NCI-H2227 (cell line): ENCODE results near the gene VSX1.
A peak's percentile ranks its signal among the peaks of the same experiment; 100 is the strongest.

Source experiments
- DNase-seq: peaks from one replicate; lab custom pipeline; 2025; ENCODE audit not compliant: unreplicated experiment; lab: John Stamatoyannopoulos, UW

Gene VSX1

GRCh38 chr20:25087186-25087929 lies 5.4 kb upstream of the VSX1 start:
- no peak for DNase-seq

DNA sequence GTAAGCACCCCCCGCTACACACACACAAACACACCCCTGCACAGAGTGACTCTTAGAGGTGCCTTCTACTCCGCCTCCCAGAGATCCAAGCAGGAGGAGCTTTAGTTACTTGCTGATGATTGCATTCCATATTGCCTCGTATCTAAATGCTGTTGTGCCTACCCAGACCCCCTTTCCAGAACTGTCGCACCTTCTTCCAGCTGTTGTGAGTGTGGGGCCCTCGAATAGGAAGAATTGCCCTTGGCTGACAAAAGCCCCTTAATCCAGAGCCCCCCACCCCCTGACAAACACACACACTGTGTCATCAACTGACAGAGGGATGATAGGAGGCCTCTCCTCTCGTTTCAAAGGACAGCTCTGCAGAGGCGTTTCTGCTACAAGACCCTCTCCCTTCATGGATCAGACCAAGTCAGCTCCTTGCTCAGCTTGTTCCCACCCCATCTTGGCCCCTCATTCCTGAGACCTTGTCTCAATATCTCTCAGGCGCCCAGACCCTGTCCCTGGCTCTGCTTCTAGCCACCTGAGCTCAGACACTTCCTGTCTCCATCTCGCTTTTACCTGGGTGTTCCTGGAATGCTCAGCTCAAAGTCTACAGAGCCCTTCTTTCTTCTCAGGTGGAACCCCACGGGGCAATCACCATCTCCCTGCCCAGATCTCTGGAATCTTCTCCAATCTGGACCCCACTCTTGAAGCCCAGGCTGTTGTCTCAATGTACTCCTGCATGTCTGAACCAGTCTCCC lies 4.0 kb upstream of the VSX1 start:
- DNase-seq = no peak

- DNase-seq = no peak
Measured at GRCh38 chr20:25084626-25085187, 2.8 kb upstream of the VSX1 start.

DNA sequence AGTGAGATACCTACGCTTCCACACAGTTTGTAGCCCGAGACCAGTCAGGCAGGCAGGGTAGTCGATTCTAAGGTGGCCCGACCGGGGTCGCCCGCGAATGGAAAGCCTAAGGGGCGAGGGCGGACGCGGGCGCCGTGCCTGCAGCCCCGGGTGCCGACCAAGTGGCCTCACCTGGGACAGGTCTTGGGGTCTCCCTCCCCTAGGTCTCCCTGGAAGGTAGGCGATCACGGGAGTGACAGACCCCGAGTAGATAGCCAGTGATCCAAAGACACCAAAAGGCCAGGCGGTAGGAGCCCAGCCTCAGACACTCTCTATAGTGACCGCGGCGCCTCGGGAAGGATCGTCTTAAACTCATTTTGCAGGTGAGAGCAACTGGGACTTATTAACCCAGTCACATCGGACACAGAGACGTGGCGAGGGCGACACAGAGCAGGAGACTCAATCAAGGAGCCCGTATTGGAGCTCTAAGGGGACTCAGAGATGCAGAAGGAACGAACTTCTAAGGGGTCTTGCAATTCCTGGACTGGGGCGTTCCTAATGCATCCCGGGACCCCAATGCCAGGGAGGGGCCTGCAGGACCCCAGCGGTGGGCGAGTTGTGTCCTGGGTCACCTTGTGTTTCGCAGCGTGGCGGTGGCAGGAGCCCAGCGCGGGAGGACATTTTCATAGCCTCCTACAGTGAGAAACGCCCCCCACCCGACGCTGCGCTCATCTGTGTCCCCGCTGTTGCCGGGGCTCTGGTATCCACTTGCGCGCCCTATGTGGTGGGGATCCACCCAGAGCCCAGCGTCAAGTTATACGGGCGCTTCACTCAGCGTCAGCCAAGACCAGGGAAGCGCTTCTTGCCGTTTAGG lies 2.1 kb upstream of the VSX1 start:
- no peak for DNase-seq

- no peak for DNase-seq
Measured at GRCh38 chr20:25083141-25083772, 1.3 kb upstream of the VSX1 start.

- DNase-seq = no peak
Measured at GRCh38 chr20:25082498-25082873, 545 bp upstream of the VSX1 start.

- DNase-seq = peak; percentile 27
Measured at GRCh38 chr20:25081065-25081729, 744 bp downstream of the VSX1 start.

- no peak for DNase-seq
Measured at GRCh38 chr20:25079171-25079570, 2.8 kb downstream of the VSX1 start.

GRCh38 chr20:25078662-25079061 lies 3.3 kb downstream of the VSX1 start:
- DNase-seq = no peak

- peak; percentile 43 for DNase-seq
Measured at GRCh38 chr20:25077610-25078169, 4.3 kb downstream of the VSX1 start.

- DNase-seq = peak; percentile 58
Measured at GRCh38 chr20:25076731-25077609, 5.0 kb downstream of the VSX1 start.

- DNase-seq = no peak
Measured at GRCh38 chr20:25076201-25076600, 5.7 kb downstream of the VSX1 start.

GRCh38 chr20:25073544-25073943 lies 8.4 kb downstream of the VSX1 start:
- DNase-seq = no peak

- DNase-seq = no peak
Measured at GRCh38 chr20:25072226-25072811, 9.6 kb downstream of the VSX1 start.

GRCh38 chr20:25071734-25072133 lies 10.2 kb downstream of the VSX1 start:
- DNase-seq = no peak

DNA sequence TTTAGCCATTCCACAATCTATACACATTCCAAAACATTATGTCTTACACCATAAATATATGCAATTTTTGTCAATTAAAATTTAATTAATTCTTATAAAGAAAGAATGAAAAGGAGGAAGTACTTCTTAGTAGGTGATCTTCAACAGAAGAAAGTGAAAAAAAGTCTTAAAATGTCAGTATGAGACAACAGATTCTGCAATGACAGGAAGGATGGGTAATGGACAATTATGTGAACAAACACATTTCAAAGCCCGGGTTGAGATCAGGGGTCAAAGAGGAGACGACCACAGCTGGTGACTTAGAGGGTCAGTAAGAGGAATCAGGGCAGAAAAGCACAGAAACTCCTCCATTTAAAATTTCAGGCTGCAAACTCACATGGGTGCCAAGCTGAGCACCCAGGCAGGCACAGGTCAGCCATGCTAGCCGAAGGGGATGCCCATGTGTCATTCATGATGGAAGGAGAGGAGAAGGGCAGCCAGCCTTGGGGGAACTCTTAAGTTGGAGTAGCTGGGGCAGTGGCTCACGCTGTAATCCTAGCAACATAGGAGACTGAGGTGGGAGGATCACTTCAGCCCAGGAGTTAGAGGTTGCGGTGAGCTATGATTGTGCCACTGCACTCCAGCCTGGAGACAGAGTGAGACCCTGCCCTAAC lies 11.0 kb downstream of the VSX1 start:
- DNase-seq = no peak

DNA sequence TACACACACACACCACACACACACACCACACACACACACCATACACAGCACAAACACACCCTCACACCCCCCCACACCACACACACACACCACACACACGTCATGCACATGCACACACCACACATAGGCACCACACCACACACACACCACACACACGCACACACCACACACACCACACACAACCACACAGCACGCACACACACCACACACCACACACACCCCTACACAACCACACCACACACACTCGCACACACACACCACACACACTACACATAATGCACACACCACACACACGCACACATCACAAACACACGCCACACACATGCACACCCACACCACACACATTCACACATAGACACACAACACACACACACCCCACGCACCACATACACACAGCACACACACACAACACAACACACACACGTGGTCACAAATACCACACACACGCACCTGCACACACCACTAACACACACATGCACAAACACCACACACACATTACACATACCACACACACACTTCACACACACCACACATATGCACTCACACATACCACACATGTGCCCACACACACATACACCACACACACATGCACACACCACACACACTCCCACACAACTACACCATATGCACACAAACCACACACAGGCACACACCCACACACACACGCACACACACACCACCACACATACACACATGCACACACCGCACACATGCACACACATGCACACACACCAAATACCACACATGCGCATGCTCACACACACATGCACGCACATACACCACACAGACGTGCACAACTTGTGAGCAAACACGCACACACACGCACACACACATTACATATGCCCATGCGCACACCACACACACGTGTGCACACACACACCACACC lies 14.6 kb downstream of the VSX1 start:
- no peak for DNase-seq
